ENCODE results near the gene AIG1.
"Not testable (repeated sequence)": the region's sequence is repeated elsewhere in the genome, so short reads cannot be mapped to it uniquely, and the experiment has no call there.

The AIG1 gene

GRCh38 chr6:143333749-143334520 is 273.2 kb downstream of the AIG1 start:
- DNase-seq, result no peak

- no peak for DNase-seq
Measured at GRCh38 chr6:143335865-143336264, 275.2 kb downstream of the AIG1 start.

- peak in 1 of 5 experiments; percentile 30 for DNase-seq
Measured at GRCh38 chr6:143336446-143337152, 275.9 kb downstream of the AIG1 start.

GRCh38 chr6:143337201-143337949 is 276.7 kb downstream of the AIG1 start:
- peak in 4 of 5 experiments; percentile 20 to 34 (median 31) for DNase-seq

GRCh38 chr6:143339223-143339622 is 278.5 kb downstream of the AIG1 start:
- DNase-seq, result no peak

- DNase-seq, result not testable (repeated sequence)
Measured at GRCh38 chr6:143345477-143345876, 284.8 kb downstream of the AIG1 start.

- no peak for DNase-seq
Measured at GRCh38 chr6:143346004-143346403, 285.3 kb downstream of the AIG1 start.

GRCh38 chr6:143348531-143348930 is 287.8 kb downstream of the AIG1 start:
- DNase-seq, result no peak

- no peak for DNase-seq
Measured at GRCh38 chr6:143349530-143349929, 288.8 kb downstream of the AIG1 start.

GRCh38 chr6:143356101-143356880 is 295.6 kb downstream of the AIG1 start:
- no peak for DNase-seq

GRCh38 chr6:143357152-143357551 is 296.5 kb downstream of the AIG1 start:
- DNase-seq, result no peak

GRCh38 chr6:143357561-143358255 is 297.0 kb downstream of the AIG1 start:
- DNase-seq, result no peak

- DNase-seq, result no peak
Measured at GRCh38 chr6:143361536-143362191, 301.0 kb downstream of the AIG1 start.

- no peak for DNase-seq
Measured at GRCh38 chr6:143362192-143362558, 301.5 kb downstream of the AIG1 start.

GRCh38 chr6:143363299-143363698 is 302.6 kb downstream of the AIG1 start:
- no peak for DNase-seq

GRCh38 chr6:143368426-143368825 is 307.7 kb downstream of the AIG1 start:
- peak in 1 of 5 experiments; percentile 57 for DNase-seq

- no peak for DNase-seq
Measured at GRCh38 chr6:143369971-143370370, 309.3 kb downstream of the AIG1 start.

GRCh38 chr6:143370812-143371370 is 310.2 kb downstream of the AIG1 start:
- DNase-seq, result no peak

GRCh38 chr6:143372199-143372882 is 311.7 kb downstream of the AIG1 start:
- no peak for DNase-seq

GRCh38 chr6:143374014-143374413 is 313.3 kb downstream of the AIG1 start:
- no peak for DNase-seq

All from T-helper 2 cell (primary cell).